H1 (cell line): Measurements from ENCODE around the gene FRMD7. TPM values are rescaled to one million over a fixed set of nuclear protein-coding genes. Genes with fewer than 3 reads are reported as not detected.
"Not testable (repeated sequence)": the region's sequence is repeated elsewhere in the genome, so short reads cannot be mapped to it uniquely, and the experiment has no call there.

ENCODE experiments used
- CTCF ChIA-PET: fragments of 300-600 bp; sonication (Branson Sonifier 250); formaldehyde crosslinking; loops from one replicate; lab custom pipeline; 2021; ENCODE audit not compliant: partially characterized antibody; lab: Charles Lee
- POLR2A ChIA-PET: fragments of 300-600 bp; sonication (Branson Sonifier 250); formaldehyde crosslinking; loops from one replicate; lab custom pipeline; 2021; ENCODE audit warnings: inconsistent platforms; ENCODE audit not compliant: partially characterized antibody; lab: Charles Lee
- DNase-seq, 2 experiments: peaks; one replicate each; pipeline versions ENCODE4 v3.0.0 to v3.0.0-alpha.2; 2010 to 2022; ENCODE audit warnings: low spot score in 2 of 2, low read depth in 1 of 2, mixed read lengths in 1 of 2
- FAIRE-seq: peaks from 2 replicates; lab custom pipeline; 2011; peaks lifted over from hg19 to GRCh38; lab: Jason Lieb, UNC
- H2AFZ ChIP-seq: 2 replicates; pipeline ENCODE4 v1.8.1; 2012; ENCODE audit warnings: low read length, inconsistent platforms
- H2AK5ac ChIP-seq: 2 replicates; pipeline ENCODE4 v1.6.1; 2013; ENCODE audit warnings: low read depth, low read length
- H2BK120ac ChIP-seq: replicated peaks from 2 replicates; pipeline ENCODE3; 2013; ENCODE audit warnings: low read depth, low read length, inconsistent platforms
- H2BK12ac ChIP-seq: 2 replicates; pipeline ENCODE4 v1.6.1; 2013; ENCODE audit warnings: low read depth, low read length
- H2BK15ac ChIP-seq: 2 replicates; pipeline ENCODE4 v1.6.1; 2013; ENCODE audit warnings: low read length
- H2BK20ac ChIP-seq: 2 replicates; pipeline ENCODE4 v1.6.1; 2013; ENCODE audit warnings: low read length
- H2BK5ac ChIP-seq: 2 replicates; pipeline ENCODE4 v1.6.1; 2013; ENCODE audit warnings: low read depth, low read length
- H3K14ac ChIP-seq: 2 replicates; pipeline ENCODE4 v1.6.1; 2013; ENCODE audit warnings: inconsistent platforms; ENCODE audit not compliant: insufficient read length
- H3K18ac ChIP-seq: 2 replicates; pipeline ENCODE4 v1.6.1; 2013; ENCODE audit warnings: low read length; ENCODE audit errors: extremely low read depth
- H3K23ac ChIP-seq: 2 replicates; pipeline ENCODE4 v1.6.1; 2013; ENCODE audit warnings: inconsistent platforms; ENCODE audit not compliant: insufficient read length
- H3K23me2 ChIP-seq: 2 replicates; pipeline ENCODE4 v1.6.1; 2013; ENCODE audit warnings: low read depth, low read length
- H3K27ac ChIP-seq: 2 replicates; pipeline ENCODE4 v1.6.1; 2011; ENCODE audit warnings: low read depth, low read length, inconsistent platforms
- H3K27me3 ChIP-seq, 4 experiments: replicated peaks in 1 of 4; 1 replicate in 1 of 4; 2 replicates in 3 of 4; pipeline versions ENCODE4 v1.6.1 to v1.8.1; 2011 to 2013; ENCODE audit warnings: low read length in 3 of 4, mild to moderate bottlenecking in 3 of 4, inconsistent platforms in 2 of 4, mixed read lengths in 2 of 4, moderate library complexity in 1 of 4; ENCODE audit not compliant: control insufficient read depth in 3 of 4, insufficient read depth in 3 of 4; ENCODE audit errors: extremely low read depth in 1 of 4
- H3K36me3 ChIP-seq, 4 experiments: 2 replicates each; pipeline versions ENCODE4 v1.6.1 to v1.8.1; 2011 to 2013; ENCODE audit warnings: mild to moderate bottlenecking in 4 of 4, low read length in 3 of 4, moderate library complexity in 2 of 4, control low read depth in 1 of 4, inconsistent platforms in 1 of 4; ENCODE audit not compliant: insufficient read depth in 4 of 4, control insufficient read depth in 2 of 4
- H3K4ac ChIP-seq: replicated peaks from 2 replicates; pipeline ENCODE3; 2013; ENCODE audit warnings: low read length, low read depth, mixed read lengths, inconsistent platforms; ENCODE audit not compliant: insufficient read length
- H3K4me1 ChIP-seq, 4 experiments: replicated peaks in 1 of 4; 1 replicate in 1 of 4; 2 replicates in 3 of 4; pipeline versions ENCODE4 v1.6.1 to v1.8.1; 2011 to 2013; ENCODE audit warnings: low read length in 3 of 4, inconsistent platforms in 2 of 4, mixed read lengths in 1 of 4; ENCODE audit not compliant: insufficient read depth in 4 of 4, control insufficient read depth in 3 of 4
- H3K4me2 ChIP-seq, 2 experiments: 2 replicates each; pipeline versions ENCODE4 v1.6.1 to v1.8.1; 2011 to 2013; ENCODE audit warnings: low read depth in 2 of 2, low read length in 2 of 2, control low read depth in 1 of 2, inconsistent platforms in 1 of 2, mild to moderate bottlenecking in 1 of 2; ENCODE audit not compliant: insufficient read depth in 1 of 2
- H3K4me3 ChIP-seq, 4 experiments: fragments of 200-600, 300-600 bp in 1 of 4; sonication (generic), shearing (Covaris generic), sonication (Bioruptor Twin) in 1 of 4; 2 replicates each; pipeline versions ENCODE4 v1.5.1 to v1.8.1; 2011 to 2016; ENCODE audit warnings: low read length in 4 of 4, low read depth in 3 of 4, control low read depth in 2 of 4, inconsistent platforms in 2 of 4, mild to moderate bottlenecking in 2 of 4, mixed read lengths in 1 of 4, moderate library complexity in 1 of 4; ENCODE audit not compliant: insufficient read depth in 2 of 4; ENCODE audit errors: extremely low read depth in 1 of 4
- H3K56ac ChIP-seq: replicated peaks from 2 replicates; pipeline ENCODE3; 2013; ENCODE audit warnings: low read depth, mild to moderate bottlenecking, mixed read lengths, low read length, inconsistent platforms; ENCODE audit not compliant: insufficient read length
- H3K79me1 ChIP-seq: 2 replicates; pipeline ENCODE4 v1.6.1; 2013; ENCODE audit warnings: low read depth, low read length, control low read depth
- H3K79me2 ChIP-seq, 2 experiments: 2 replicates each; pipeline versions ENCODE4 v1.6.1 to v1.8.1; 2012 to 2013; ENCODE audit warnings: low read length in 2 of 2, mild to moderate bottlenecking in 2 of 2, inconsistent platforms in 1 of 2; ENCODE audit not compliant: insufficient read depth in 2 of 2, control insufficient read depth in 1 of 2
- H3K9ac ChIP-seq, 4 experiments: replicated peaks in 1 of 4; 1 replicate in 1 of 4; 2 replicates in 3 of 4; pipeline versions ENCODE4 v1.6.1 to v1.8.1; 2011 to 2013; ENCODE audit warnings: low read depth in 3 of 4, low read length in 3 of 4, control low read depth in 2 of 4, mild to moderate bottlenecking in 2 of 4, moderate library complexity in 2 of 4, inconsistent platforms in 1 of 4; ENCODE audit errors: extremely low read depth in 1 of 4
- H3K9me3 ChIP-seq, 2 experiments: 2 replicates each; pipeline versions ENCODE4 v1.6.1 to v1.8.1; 2012 to 2013; ENCODE audit warnings: mild to moderate bottlenecking in 2 of 2, moderate library complexity in 2 of 2, control low read depth in 1 of 2, inconsistent platforms in 1 of 2, low read depth in 1 of 2, low read length in 1 of 2, mixed read lengths in 1 of 2; ENCODE audit not compliant: insufficient read depth in 2 of 2
- H4K20me1 ChIP-seq, 2 experiments: replicated peaks in 1 of 2; 2 replicates each; pipeline versions ENCODE3 to v1.8.1; 2011 to 2013; ENCODE audit warnings: inconsistent platforms in 2 of 2, low read length in 2 of 2, mild to moderate bottlenecking in 1 of 2; ENCODE audit not compliant: insufficient read depth in 2 of 2, control insufficient read depth in 1 of 2
- H4K5ac ChIP-seq: 2 replicates; pipeline ENCODE4 v1.6.1; 2013; ENCODE audit warnings: low read length, low read depth, mixed read lengths, inconsistent platforms; ENCODE audit not compliant: insufficient read length
- H4K8ac ChIP-seq: 2 replicates; pipeline ENCODE4 v1.8.0; 2013; ENCODE audit warnings: mild to moderate bottlenecking, moderate library complexity, low read length, inconsistent platforms; ENCODE audit not compliant: insufficient read depth; ENCODE audit errors: extremely low read depth
- H4K91ac ChIP-seq: replicated peaks from 2 replicates; pipeline ENCODE3; 2013; ENCODE audit warnings: low read length, mixed read lengths, inconsistent platforms; ENCODE audit not compliant: insufficient read length
- SIX5 ChIP-seq: IDR thresholded peaks from 2 replicates; pipeline ENCODE4 v1.6.1; 2011; ENCODE audit warnings: mild to moderate bottlenecking, low read depth, low read length
- SP1 ChIP-seq: IDR thresholded peaks from 2 replicates; pipeline ENCODE4 v1.6.1; 2011; ENCODE audit warnings: low read depth, low read length
- WGBS, 2 experiments: shearing (Covaris generic) in 1 of 2; methylation state at CpG; one replicate each; pipeline versions ENCODE4 v1.1.6 to v1.1.7; 2013 to 2015; ENCODE audit warnings: low lambda C conversion rate in 2 of 2, mixed read lengths in 2 of 2, inconsistent platforms in 1 of 2, low coverage in 1 of 2, missing lambda C conversion rate in 1 of 2; ENCODE audit not compliant: insufficient replicate concordance in 2 of 2, insufficient coverage in 1 of 2, insufficient read length in 1 of 2; ENCODE audit errors: extremely low coverage in 1 of 2, missing lambda C conversion rate in 1 of 2; 5-methylcytosine and 5-hydroxymethylcytosine counted together
- polyA plus RNA-seq, 7 experiments: library from polyadenylated mRNA; depleted of rRNA in 3 of 7; stranded (reverse) in 5 of 7; unstranded in 2 of 7; fragments of >200 nt in 5 of 7; fragments of 200-250 nt in 2 of 7; gene quantifications; 1 replicate in 5 of 7; 2 replicates in 1 of 7; 4 replicates in 1 of 7; pipeline versions ENCODE4 v1.2.1 to v1.2.3, GENCODE V29; 2011 to 2013; ENCODE audit warnings: missing spikeins in 2 of 7, mixed read lengths in 2 of 7
- total RNA-seq: library from RNA; stranded (reverse); fragmentation: NEBNext Ultra II Directional; extraction: Animal tissue kit (Norgen Biotek cat#: 25700); gene quantifications from 2 replicates; pipeline ENCODE4 v1.2.1, GENCODE V29; 2021

FRMD7 gene
- total and polyA plus RNA-seq, 2 of the 8 experiments (the other 6 are each of a cell fraction or from before 2014, with no cell fraction given), result not detected

GRCh38 chrX:132101206-132101605, 26.6 kb downstream of the FRMD7 start:
- H3K79me2 ChIP-seq, result no peaks in the 10 kb centered on the region
- no peaks in the 10 kb centered on the region for H3K23me2 ChIP-seq
- no peak overlapping the region for H3K56ac ChIP-seq
- H3K27me3 ChIP-seq, result no peaks in the 10 kb centered on the region
- no peaks in the 10 kb centered on the region for H3K79me1 ChIP-seq
- H4K8ac ChIP-seq, result no peak overlapping the region
- H2AK5ac ChIP-seq, result no peak overlapping the region
- no peaks in the 10 kb centered on the region for H4K20me1 ChIP-seq
- DNase-seq (no peak), FAIRE-seq (no peak)
- no peak overlapping the region for H2BK15ac ChIP-seq
- H2BK20ac ChIP-seq, result no peak overlapping the region
- H3K4me1 ChIP-seq, result no peaks in the 10 kb centered on the region
- no peak overlapping the region for H2BK12ac ChIP-seq
- H3K9me3 ChIP-seq, result no peaks in the 10 kb centered on the region
- TF ChIP-seq SIX5 (no peak), SP1 (no peak)
- TF ChIP-seq, all 59 proteins: peak for 0
- no peak overlapping the region for H3K4me3 ChIP-seq
- H3K23ac ChIP-seq, result no peak overlapping the region
- H2BK120ac ChIP-seq, result no peak overlapping the region
- H3K18ac ChIP-seq, result no peak overlapping the region
- 96% methylated on average over 3 of the region's 4 CpGs; no CpG with 5 or more reads in 1 of the 2 experiments for WGBS, 2 experiments
- H2AFZ ChIP-seq, result no peak overlapping the region
- H3K9ac ChIP-seq, result no peak overlapping the region
- CTCF ChIA-PET, result interaction anchor here (1.4 to 1.8 kb wide), 2 partner anchors 9 to 118 kb away, joined by 4 read pairs; partner anchors contain the start of gene RAP2C
- no peaks in the 10 kb centered on the region for H3K36me3 ChIP-seq
- no peak overlapping the region for H3K14ac ChIP-seq
- POLR2A ChIA-PET, result no interaction called here
- no peak overlapping the region for H3K4me2 ChIP-seq
- no peak overlapping the region for H4K5ac ChIP-seq
- H4K91ac ChIP-seq, result no peak overlapping the region
- H2BK5ac ChIP-seq, result no peak overlapping the region
- H3K27ac ChIP-seq, result no peak overlapping the region
- H3K4ac ChIP-seq, result no peak overlapping the region

- H4K8ac ChIP-seq, H2BK15ac ChIP-seq, H3K79me2 ChIP-seq, H3K79me1 ChIP-seq, H2BK5ac ChIP-seq, H2AFZ ChIP-seq, H3K27ac ChIP-seq, H3K23ac ChIP-seq, H2AK5ac ChIP-seq, H4K5ac ChIP-seq, H2BK120ac ChIP-seq, H4K20me1 ChIP-seq, H3K4ac ChIP-seq, H3K14ac ChIP-seq, CTCF ChIA-PET, POLR2A ChIA-PET, H3K4me1 ChIP-seq, H3K18ac ChIP-seq, H4K91ac ChIP-seq, H3K9me3 ChIP-seq, H3K27me3 ChIP-seq, H3K4me3 ChIP-seq, H3K36me3 ChIP-seq, FAIRE-seq, H3K4me2 ChIP-seq, H2BK20ac ChIP-seq, H2BK12ac ChIP-seq, H3K9ac ChIP-seq, H3K56ac ChIP-seq, H3K23me2 ChIP-seq, DNase-seq: not testable (repeated sequence)
- WGBS, 2 experiments, result 88% methylated on average over 4 of the region's 4 CpGs; no CpG with 5 or more reads in 1 of the 2 experiments
Measured at GRCh38 chrX:132098704-132099103, 29.1 kb downstream of the FRMD7 start.
